Activated CD4-positive, alpha-beta T cell treated with anti-CD3 and anti-CD28 coated beads for 24 hours (primary cell): ENCODE results near the gene CENPP.

Source experiments
- DNase-seq, 2 donors: peaks; one replicate each; pipeline ENCODE4 v3.0.0-alpha.2; 2020; ENCODE audit warnings: low read depth in 2 of 2

CENPP gene

DNA sequence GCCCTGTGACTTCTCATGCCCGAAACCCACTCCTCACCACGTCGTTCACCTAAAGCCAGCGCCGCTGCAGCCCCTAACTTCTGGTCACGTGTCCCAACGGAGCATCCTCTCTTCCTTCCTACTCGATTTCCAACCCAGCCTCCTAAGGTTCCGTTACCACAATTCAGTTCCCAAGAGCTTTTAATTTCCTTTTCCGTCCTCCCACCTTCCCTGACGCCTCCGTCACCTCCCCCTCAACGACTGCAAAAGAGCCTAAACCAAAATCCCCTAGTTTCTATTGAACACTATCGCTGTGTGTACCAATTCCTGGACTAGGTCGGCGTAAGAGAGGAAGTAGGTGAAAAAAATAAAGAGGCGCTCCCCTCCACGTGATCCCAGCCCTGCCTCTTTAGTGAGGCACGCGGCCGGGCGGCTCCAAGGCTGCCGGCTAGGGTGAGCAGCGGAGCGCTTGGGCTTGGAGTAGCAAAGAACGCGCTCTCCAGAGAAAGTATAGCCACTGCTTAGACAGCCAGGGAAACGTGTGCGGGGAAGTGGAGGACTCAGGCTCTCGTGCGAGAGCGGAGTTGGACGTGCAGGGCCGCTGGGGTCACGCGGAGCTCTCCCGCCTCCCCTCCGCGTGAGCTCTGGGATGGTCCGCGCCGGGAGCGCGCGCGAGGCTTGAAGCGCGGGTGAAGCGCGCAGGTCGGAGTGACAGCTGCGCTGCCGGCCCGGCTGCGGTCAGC is at the start of gene CENPP, which contains the start of gene NOL8:
TSS of gene CENPP (plus strand) at position 685 of the 722 bp plus-strand sequence.
TSS of gene NOL8 (minus strand) at position 82 of the 722 bp plus-strand sequence. CDS start 1,189 bp downstream, outside the sequence.
- DNase-seq: peak; percentile 62 to 74

DNA sequence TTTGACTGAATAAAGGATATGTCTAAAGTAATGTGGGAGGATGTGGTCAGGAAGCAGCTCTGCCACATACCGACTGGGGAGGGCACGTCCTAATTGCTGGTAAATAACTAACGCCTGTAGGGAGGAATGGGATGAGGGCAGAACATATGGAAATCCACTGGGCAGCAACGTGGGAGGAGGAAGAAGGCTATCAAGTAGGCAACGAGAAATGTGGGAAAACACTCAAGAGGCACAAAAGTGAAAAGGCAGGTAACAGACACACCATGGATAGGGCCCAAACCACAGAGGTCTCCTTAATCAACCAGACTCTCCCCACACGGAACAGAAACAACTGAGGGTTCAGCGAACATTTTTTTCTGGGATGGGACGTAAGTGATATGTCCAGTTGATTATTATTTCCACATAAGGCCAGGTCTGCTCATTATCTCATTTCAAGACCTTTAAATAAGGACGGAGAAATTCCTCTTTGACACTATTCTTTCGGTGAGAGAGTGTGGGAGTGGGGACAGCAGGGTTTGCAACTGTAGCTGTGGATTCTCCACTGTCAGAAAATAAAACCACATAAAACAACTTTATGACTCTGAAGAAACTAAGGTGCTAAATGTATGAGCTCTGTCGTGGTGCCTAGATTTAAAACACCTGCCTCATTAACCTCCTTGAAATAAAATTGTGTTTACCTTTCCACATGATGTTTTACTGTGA is 49.3 kb upstream of the CENPP start:
- no peak for DNase-seq

DNA sequence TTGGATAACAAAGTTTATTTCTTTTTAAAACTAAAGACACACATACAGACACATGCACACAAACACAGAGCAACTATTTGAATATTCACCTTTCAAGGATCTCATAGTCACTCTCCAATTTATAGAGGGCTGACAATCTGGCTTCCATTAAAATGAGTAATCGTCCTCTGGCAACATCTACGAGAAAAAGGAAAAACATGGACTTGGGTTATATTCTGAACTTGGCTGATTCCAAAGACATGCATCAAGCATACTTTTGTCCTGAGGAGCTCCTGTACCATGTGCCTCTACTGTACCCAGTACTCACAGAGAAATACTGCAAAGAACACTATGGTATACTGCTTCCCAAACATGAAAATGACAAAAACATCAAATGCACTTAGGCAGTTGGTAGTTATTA is 47.6 kb upstream of the CENPP start:
- DNase-seq: no peak

GRCh38 chr9:92279302-92279701 is 46.5 kb upstream of the CENPP start:
- no peak for DNase-seq

DNA sequence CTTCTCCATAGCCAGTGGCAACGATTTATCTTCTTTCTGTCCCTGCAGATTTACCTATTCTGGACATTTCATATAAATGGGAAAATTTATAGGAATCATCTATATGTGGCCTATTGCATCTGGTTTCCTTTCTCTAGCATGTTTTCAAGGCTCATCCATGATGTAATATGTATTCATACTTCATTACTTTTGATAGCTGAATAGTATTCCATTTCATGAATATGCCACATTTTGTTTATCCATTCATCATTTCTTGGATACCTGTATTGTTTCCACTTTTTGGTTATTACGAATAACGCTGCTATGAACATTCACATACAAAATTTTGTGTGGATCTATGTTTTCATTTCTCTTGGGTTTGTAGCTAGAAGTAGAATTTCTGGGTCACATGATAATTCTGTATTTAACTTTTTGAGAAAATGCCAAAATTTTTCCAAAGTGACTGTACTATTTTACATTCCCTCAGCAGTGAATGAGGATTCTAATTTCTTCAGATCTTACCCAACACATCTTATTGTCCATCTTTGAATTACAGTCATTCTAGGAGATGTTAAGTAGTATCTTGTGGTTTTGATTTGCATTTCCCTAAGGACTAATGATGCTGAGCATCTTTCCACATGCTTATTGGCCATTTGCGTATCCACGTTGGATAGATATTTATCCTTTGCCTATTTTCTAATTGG is 35.9 kb upstream of the CENPP start:
- no peak for DNase-seq

DNA sequence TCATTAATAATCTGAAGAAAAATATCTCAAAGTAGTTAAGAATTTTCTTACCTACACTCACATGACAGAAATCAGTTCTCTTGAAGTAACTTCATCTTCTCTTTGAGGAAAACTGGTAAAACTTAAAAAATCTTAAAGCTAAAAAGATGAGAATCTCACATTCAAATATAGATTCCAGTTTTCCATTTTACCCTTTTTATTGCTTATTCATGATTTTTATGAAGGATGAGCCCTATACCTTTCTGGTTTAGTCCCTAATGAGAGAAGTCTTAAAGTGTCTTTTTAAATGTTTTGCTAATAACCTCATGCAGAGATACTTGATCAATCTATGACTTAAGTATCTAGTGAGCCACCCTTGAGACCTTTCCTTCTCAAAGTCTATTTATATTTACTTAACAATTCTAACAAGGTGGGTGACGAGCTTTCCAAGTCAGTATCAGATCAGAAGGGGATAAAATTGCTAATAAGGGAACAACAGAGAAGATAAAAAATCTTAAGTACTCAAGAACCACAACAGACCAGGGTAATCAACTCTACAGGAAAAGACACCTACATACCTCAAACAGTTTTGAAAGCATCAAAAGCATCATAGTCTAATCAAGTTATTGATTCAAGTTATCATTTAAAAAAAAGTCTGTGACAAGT is 34.8 kb upstream of the CENPP start:
- DNase-seq: no peak

GRCh38 chr9:92291577-92291976 is 34.2 kb upstream of the CENPP start:
- no peak for DNase-seq

GRCh38 chr9:92292338-92293074 is 33.2 kb upstream of the CENPP start:
- DNase-seq: no peak

DNA sequence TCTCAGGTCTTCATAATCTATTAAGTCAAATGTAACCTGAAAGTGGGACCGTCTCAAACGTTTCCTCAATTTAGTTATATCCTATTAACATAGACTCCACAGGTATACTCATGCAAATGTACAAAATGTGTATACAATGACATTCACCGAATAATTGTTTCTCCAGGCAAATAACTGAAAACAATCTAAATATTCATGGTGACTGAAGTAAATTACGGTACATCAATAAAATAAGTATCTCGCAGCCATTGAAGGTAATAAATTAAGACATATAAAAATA is 32.7 kb upstream of the CENPP start:
- no peak for DNase-seq

GRCh38 chr9:92293452-92294296 is 32.1 kb upstream of the CENPP start, which contains the start of gene IARS1:
Gene IARS1 (minus strand): TSS chr9:92293697. CDS start chr9:92289419, 4,278 bp downstream.
- peak; percentile 99 to 100 for DNase-seq

- no peak for DNase-seq
These were observed 31.5 kb upstream of the CENPP start for GRCh38 chr9:92294297-92294676.

DNA sequence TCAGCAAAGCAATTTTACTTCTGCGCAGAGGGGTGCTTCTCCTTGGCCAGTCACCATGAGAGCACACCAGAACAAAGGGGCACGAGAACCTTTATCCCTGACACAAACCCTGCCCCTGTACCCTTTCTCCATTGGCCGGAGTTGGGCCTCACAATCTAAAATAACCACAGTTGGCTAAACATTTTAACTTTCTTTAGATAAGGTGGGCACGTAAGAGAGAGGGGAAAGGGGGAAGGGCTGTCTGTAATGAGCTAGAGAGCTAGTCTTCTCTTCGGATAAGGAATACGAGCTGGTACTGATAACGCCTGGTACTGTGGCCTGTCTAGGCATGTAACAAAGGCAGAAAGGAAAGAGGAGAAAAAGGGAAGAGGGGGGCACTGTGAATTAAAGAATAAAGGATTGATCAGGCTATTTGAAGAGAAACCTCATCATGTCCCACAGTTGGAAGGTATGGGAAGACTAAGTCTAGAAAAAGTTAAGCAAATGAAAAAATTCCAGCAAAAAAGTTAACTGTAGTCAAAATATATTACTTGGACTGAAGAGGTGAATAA is 30.4 kb upstream of the CENPP start:
- no peak for DNase-seq

GRCh38 chr9:92295827-92296258 is 29.9 kb upstream of the CENPP start:
- DNase-seq: no peak

DNA sequence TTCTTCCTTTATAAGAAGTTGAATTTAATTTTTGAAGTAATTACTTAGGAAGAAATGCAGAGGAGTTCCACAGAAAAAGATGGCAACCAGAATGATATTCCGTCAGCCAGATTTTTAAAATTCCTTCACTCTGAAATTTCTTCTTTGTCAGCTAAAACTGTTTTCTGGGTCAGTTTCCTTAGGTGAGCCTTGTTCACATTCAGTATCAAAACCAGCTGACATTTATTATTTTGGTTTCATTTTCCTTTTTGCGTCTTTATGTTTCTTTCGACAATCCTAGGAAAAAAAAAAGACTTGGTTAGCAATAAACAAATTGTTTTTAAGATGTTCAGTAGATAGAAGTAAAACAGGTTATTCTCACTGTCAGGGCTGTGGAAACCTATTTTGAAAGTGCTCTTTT is 28.1 kb upstream of the CENPP start:
- no peak for DNase-seq

GRCh38 chr9:92298036-92298435 is 27.7 kb upstream of the CENPP start:
- no peak for DNase-seq

DNA sequence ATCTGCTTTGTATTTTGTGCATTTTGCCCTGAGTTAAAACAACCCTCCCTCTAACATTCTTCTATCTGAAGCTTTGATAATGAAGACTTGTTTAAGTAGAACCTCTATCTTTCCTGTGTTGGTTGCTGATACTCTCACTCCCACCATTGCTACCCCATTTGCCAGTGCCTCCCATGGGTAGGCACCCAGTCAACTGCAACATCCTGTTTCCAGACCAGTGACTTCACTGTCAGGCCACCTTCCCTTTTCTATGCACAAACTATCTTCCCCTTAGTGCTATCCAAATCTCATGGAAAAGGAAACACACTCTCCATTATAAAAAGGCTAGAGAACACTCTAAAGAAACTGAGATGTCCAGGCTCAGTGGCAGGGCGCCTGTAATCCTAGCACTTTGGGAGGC is 26.6 kb upstream of the CENPP start:
- DNase-seq: no peak

GRCh38 chr9:92300936-92301335 is 24.8 kb upstream of the CENPP start:
- DNase-seq: no peak

GRCh38 chr9:92308893-92309292 is 16.9 kb upstream of the CENPP start:
- no peak for DNase-seq

GRCh38 chr9:92310562-92310961 is 15.2 kb upstream of the CENPP start:
- no peak for DNase-seq

GRCh38 chr9:92312887-92313623 is 12.7 kb upstream of the CENPP start:
- no peak for DNase-seq
